Stimulated activated CD8-positive, alpha-beta memory T cell treated with anti-CD3 and anti-CD28 coated beads, Interleukin-15, amount 100 ng/mL, for 24 hours (primary cell): Measurements from ENCODE around the gene LIPE.
A peak's percentile ranks its signal among the peaks of the same experiment; 100 is the strongest.

Experiments used
- DNase-seq: peaks from one replicate; pipeline ENCODE4 v3.0.0-alpha.2; 2020; ENCODE audit warnings: low read depth

LIPE gene

DNA sequence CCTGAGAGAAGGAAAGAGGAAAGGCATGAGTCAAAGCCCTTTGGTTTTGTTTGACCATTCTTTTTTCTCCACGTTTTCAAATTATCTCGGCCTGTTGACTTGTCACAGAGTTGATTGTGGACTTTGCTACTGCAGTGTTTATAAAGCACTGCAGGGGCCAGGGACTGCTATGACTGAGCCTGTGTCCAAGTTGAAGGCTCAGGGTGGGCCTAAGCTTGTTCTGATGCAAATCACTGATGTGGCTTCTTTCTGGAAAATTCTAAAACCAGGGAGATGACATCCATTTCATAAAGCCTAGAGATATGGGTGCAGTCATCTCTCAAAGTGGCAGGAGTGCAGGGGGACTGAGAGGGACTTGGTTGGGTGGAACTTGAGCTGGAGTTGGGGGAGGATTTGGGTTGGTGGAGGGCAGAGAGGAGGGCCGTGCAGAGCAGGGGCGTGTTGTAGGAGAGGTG lies 16.8 kb upstream of the LIPE start:
- no peak for DNase-seq

DNA sequence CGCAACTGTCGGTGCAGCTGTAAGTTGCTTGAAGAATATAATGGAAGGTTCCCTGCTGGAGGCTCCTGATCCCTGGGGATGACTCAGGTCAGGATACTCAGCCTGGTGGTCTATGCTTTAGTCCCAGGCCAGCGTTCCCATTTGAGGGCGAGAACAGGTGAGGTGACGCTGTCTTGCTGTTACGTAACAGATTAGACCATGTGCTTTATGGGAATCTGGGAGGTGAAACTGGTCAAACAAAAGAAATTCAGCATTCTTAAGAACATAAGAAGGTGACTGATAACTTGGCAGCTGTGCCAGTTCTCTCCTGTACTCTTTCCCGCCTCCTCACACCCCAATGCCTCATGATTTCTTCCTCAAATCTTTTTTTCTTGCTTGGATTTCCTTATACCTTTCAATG lies 15.6 kb upstream of the LIPE start, which contains the start of gene CXCL17:
CXCL17 (minus strand) TSS at position 114 of the 400 bp plus-strand sequence. CDS start 114 bp downstream, outside the sequence.
- DNase-seq = no peak

DNA sequence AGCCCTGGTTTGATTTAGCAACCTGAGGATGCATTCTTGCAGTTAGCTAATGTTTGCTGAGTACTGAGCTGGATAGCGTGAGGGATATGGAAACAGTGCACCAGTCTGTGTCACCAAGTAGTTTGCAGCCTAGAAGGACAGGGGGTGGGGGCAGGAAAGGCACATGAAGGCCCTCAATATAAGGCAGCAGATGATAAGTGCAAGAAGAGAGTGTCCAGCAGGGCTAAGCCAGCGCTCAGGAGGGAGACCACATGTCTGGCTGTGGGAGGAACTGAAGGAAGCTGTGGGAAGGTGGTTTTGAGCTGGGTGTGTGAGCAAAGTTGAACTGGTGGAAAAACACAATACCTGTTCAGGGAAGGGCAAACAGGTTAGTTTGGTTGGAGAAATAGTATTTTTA lies 13.9 kb upstream of the LIPE start:
- DNase-seq = no peak

DNA sequence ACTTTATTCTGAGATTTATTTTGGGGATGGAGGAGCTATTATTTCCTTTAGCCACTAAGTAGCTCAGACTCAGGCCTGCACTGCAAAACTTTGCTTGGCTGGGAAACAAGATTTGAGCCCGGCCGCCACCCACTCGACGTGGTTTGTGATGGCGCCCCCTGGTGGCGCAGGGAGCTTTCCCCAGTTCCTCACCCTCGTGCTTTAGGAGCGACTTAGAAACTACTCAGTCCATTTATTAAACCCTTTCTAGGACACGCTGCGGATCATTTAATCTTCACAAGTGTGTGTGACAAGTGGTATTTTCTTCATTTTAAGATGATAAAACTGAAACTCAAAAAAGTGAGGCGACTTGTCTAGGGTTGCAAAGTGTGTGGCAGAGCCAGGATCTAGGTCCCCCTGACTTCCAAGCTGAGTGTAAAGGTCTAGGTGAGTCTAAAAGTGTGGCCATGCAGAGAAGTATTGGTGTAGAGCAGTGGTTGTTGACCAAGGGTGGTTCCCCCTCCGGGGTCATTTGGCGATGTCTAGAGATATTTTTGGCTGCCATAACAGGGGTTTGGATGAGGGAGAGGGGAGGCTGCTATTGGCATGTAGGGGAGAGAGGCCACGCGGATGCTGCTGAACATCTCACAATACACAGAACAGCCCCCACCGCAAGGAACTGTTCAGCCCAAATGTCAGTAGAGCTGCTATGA lies 13.3 kb upstream of the LIPE start:
- peak; percentile 81 for DNase-seq

DNA sequence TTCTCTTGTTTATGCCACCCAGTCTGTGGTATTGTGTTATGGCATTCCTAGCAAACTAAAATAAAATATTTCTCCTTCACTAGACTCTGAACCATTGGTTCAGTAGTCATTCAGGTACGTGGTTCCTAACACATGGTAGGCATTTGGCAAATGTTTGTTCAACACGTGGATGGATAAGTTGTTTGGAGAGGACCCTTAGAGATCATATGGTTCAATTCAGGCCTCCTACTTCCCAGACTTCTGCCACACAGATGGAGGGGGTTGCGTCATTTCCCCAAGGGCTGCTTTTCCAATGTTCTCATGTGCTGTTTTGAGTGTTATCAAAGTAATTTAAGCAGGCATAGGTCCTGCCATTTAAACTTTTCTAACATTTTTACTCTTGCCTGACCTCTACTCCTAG lies 8.8 kb upstream of the LIPE start:
- no peak for DNase-seq

DNA sequence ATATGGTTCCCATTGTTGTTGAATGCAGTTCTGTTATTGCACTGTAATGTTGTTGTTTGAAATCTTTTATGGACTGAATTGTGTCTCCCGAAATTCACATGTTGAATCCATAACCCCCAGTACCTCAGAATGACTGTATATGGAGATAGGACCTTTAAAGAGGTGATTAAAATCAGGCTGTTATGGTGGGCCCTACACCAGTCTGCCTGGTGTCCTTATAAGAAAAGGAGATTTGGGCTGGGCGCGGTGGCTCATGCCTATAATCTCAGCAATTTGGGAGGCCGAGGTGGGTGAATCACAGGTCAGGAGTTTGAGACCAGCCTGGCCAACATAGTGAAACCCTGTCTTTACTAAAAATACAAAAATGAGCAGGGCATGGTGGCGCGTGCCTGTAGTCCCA lies 8.1 kb upstream of the LIPE start:
- DNase-seq = no peak

DNA sequence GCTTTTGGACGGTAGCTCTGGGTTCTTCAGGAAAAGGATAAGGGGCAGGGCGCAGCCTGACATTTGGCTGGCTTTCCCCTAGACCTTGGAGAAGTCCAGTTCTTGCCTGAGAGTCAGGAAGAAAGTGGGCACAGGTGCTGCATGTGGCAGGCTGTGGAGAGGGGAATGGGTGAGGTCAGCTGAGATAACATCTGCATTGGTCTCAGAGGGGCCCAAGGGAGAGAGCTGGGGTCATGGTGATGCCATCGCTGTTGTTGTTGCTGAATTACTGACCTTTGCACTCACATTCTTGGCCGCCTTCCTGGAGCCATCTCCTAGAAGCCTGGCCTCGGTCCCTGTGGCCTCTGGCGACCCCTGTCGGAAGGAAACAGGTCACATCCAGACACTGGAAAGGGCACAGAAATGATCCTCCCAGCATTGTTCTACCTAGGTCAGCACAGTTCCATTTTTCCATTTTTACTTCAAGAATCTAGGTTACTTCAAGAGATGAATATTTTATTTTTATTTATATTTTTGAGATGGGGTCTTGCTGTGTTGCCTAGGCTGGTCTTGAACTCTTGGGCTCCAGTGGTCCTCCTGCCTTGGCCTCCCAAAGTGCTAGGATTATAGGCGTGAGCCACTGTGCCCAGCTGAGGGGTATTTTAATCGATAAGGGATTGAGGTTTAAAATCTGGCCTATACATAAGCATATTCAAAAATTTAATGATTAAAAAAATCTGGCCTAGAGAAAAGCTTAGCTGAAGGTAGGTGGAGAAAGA lies 6.5 kb upstream of the LIPE start:
- no peak for DNase-seq

DNA sequence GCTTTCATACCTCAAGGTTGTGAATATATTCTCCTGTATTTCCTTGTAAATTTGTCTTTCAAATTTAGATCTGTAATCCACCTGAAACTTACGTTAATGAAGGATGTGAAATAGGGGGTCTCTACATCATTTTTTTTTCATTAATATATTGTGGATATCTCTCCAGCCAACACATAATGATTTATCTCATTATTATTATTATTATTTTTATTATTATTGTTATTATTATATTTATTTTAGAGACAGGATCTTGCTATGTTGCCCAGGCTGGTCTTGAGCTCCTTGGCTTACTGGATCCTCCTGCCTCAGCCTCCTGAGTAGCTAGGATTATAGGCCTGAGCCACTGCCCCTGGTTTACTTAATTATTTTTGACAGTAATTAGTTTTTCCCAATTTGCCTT lies 4.3 kb upstream of the LIPE start:
- DNase-seq = no peak

DNA sequence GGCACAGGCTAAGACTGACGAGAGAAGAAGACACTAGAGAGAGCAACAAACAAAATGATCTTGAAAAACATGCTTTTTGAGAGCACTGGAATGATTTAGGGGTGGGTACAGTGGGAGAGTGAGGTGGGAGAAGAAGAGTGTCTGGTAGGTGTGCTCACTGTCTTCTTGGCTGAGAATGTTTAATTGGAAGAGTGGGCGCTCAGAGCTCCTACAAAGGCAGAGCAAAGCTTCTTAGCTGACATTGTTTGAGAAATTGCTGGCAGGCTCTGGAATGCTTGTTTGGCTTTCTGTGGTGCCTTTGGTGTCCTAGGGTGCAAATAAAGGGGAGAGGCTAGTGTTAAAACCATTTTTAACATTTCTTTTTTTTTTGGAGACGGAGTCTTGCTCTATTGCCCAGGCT lies 1.5 kb upstream of the LIPE start:
- DNase-seq = no peak

DNA sequence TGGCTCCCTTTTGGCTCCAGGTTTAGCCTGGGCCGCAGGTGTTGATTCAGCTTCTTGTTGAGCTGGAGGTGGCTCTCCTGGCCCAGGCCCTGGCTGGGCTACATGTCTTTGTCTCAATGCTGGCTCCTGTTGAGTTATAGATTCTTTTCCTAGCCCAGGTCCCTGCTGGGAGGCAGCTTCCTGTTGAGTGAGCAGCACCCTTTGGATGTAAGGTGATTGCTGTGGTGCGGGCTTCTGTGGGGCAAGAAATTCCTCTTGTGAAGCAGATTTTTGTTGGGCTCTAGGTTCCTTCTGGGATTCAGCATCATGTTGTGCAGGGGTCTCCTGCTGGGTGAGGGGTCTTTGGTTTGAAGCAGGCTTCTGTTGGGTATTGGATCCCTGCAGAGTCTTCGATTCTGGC lies 545 bp downstream of the LIPE start:
- DNase-seq = no peak

DNA sequence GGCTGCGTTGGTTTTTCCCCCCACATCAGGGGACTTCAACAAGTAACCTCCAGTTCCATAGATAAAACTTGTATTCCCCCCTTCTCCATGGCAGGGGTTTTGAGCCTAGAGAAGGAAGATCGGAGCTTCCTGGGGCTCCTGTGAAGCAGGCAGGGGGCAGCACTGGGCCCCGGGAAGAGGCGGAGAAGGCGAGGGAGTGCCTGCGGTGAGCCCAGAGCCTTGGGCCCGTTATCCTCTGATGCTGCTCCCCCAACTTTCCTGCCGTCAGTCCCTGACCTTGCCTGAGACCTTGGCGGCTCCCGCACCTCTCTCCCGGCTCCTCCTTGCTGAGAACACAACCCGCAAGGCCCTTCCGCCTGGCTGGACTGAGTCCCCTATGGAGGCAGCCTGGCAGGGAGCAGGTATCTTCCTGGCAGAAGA lies 2.5 kb downstream of the LIPE start:
- DNase-seq = no peak

DNA sequence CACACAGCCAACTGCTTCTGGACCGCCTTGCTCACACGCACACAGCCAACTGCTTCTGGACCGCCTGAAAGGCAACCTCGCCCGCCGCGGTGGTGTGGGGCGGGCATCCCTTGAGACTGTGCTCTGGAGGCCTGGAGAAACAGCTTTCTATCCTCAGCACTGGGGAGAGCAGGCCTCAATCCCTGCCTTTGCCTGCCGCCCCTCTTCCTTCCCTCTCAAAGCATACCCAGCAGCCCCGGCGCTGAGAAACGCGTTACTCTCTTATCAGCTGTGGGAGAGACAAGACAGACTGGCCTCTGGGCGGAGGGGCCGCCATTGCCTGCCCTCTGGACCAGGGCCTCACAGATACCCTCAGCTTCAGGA lies 2.9 kb downstream of the LIPE start:
- DNase-seq = no peak

DNA sequence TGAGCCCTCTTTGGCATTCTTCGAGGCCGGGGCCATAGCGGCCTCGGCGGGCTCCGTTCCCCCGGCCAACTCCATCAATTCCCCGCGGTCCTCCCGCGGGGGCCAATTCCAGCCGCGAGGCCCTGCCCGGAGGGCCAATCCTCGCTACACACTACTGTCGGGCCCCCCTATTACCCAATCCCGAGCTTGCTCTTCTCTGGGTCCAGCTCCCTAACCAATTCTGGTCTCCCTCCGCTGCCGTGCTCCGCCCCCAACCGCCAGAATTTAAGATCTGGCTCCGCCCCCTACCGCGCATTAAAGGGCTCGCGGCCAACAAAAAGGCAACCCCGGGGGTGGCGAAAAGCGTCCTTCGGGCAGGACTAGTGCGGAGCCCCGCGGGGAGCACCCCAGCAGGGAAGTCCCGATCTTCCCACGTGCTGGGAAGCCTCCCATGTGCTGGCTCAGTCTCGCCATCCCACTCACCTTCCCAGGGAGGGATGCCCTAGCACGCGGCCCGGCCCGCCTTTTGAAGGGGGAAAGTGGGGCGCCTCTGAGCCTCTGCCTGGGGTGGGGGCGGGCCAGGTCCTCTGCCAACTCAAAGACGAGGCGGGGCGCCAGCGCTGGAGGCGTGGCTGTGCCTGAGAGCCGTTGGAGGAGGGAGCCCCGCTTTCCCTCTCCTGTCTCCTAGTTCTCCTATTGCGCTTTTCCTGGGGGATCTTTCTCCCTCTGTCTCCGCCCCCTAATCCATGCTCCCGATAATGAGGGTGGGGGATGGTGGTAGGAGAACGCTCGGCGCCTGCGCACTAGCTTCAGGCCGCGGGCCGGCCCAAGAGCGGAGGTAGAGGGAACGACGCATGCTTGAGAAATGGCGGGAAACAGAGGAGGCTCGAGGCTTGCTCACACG lies 3.5 kb downstream of the LIPE start:
- peak; percentile 78 for DNase-seq

DNA sequence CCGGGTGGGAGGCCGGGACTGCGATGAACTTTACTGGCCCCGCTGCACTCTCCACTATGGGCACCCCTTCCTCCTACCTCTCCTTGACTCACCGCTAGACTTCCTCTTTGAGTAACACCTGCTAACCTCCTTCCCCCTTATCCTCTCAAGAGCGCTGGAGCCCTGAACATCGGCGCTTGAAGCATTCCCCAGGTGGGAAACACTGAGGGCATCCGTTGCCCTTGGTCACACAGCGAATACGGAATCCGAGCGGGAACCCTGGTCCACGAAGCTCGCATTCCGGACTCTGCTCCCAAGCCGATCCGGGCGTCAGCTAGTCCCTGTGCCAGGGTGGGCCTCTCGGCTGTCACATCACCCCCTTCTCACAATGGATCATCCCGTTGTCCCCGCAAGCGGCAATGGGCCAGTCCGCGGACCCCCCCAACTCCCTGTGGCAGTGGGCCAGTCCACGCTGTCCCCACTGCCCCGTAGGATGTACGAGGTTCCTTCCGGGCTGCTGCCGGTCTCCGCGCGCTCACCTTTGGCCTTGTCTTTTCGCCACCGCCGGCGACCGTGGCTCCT lies 4.2 kb downstream of the LIPE start:
- peak; percentile 20 for DNase-seq

DNA sequence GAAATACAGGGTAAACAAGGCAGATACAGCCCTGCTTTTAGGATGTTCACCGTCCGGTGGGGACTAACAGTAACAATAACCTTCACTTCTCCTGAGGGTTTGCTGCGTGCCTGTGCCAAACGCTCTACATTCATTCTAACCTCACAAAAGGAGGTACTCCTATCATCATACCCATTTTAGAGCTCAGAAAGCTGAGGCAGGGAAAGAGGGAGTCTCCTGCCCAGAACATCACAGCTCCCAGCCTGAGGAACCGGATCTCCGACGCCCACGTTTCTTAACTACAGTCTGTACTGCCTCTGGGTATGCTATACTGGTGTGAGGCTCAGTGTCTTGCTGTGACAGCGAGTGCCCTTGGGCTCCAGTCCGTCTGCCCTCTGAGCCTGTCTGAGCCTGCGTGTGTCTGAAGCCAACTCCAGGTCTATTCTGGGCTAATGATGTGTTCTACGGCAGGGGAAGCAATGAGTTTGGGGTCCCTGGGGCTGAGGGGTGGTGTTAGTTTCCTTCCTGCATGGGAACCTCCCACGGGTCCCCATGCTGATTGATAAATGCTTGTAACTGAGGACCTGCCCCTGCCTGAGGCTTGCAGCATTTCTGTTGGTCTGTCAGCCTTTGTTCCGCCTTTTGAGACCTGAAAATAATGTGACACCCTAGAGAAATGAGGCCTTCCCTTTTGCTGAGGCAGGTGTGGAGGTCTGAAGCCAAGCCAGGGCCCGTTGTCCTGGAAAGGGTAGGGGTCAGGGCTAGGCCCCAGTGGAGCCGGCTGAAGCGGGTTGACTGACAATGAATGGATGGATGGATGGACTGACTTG lies 4.9 kb downstream of the LIPE start:
- no peak for DNase-seq

DNA sequence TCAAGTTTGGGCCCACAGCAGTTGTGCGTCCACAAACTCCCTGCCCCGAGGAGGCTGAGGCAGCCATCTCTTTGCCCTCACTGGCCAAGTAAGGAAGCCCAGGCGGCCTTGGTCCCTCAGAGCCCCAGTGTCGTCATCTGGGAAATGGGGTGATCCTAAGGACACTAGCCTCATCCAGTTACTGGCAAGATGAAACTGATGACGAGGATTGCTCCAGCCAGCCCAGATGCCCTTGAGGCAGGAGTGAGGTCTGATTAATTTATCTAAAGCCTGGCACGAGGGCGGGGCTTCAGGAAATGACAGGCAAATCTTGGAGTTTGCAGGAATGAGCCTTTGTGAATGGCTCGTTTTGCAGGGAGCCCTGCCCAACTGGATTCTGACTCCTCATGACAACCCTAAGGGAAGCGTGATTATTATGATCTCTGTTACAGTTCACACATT lies 5.6 kb downstream of the LIPE start:
- DNase-seq = no peak

DNA sequence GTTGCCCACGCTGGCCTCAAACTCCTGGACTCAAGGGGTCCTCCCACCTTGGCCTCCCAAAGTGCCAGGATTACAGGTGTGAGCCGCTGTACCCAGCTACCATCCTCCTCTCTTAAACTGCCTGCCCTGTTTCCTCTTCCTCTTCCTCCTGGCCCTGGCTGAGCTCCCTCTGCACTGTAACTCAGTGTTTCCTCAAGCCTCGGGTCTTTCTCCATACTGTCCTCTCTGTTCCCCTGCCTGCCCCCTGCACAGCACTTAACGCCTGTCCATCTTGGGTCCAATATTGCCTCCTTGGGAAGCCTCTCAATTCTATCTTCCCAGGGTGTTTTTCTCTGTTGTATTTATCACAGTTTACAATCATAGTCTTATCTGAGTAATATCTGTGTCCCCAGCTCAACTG lies 6.1 kb downstream of the LIPE start:
- DNase-seq = no peak

DNA sequence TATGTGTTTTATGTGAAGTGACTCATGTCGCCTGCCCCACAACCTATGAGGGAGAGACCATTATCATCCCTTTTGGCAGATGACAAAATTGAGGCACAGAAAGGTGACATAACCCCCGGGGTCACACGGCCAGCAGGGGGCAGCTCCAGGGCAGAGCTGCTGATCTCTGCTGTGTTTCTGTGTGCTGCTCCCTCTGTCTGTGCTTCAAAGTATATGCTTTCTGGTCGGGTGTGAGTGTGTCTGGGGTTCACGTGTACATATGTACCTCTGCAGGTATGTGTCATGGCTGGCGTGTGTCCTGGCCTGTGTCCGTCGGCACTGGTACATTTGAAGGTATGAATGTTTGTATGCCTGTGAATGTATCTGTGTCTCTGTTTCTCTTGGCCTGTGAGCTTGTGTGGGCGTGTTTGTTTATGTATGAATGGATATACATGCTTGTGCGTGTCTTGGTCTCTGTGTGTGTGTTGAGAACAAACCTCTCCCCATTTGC lies 7.1 kb downstream of the LIPE start:
- DNase-seq = peak; percentile 44

DNA sequence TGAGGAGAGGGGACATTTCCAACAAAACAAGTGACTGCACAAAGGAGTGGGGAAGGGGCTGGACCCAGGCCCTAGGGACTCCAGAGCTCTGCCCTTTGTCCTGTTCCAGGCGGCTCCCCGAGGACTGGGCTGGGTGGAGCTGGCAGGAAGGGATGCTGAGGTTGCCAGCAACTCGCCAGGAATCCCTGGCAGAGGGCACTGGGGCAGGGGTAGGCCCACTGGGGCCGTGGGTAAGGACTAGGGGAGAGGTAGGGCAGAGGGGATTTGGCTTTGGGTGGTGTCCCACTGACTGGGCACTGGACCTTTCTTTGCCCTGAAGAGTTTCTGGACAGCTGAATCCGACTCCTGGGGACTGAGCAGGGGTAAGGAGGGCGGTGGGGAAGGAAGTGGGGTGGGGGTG lies 7.9 kb downstream of the LIPE start:
- DNase-seq = no peak

DNA sequence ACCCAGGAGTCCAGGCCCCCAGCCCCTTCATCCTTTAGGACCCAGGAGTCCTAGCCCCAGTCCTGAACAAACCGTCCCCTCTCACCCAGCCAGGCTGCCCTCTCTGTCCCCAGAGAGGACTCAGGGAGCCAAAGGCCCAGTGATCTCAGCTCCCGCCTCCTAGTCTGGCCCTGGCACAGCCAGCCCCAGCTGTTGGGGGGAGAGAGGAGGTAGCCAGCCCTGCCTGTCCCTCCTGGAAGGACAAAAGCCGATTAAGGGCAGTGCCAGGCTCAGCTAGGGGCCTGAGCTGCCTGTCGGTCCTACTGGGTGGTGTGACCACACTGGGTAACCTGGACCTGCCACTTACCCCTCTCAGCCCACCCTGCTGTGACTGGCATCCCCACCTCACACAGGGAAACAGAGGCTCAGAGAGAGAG lies 14.5 kb downstream of the LIPE start:
- DNase-seq = no peak

DNA sequence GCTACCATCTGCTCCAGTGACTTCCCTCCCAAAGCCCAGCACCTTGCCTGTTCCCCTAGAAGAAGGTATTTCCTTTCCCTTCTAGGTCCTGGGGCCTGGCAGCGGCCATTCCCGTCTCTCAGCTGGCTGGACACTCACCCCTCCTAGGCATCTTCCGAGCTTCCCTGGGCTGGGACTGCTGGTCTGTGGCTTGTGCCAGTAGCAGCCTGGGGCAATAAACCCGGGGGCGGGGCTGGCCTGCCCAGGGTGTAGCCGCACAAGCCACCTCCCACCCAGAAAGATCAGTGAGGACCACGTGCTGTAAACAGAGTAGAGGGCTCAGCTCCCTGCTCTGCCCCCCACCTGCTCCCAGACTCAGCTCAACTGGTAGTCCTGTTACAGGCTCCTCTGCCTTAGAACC lies 15.0 kb downstream of the LIPE start:
- DNase-seq = no peak
